Mucosa of gallbladder (tissue), 1 donor: ENCODE results near the gene CXorf51B. TPM values are rescaled to one million over a fixed set of nuclear protein-coding genes. Genes with fewer than 3 reads are reported as not detected.
"Not testable (repeated sequence)": the region's sequence is repeated elsewhere in the genome, so short reads cannot be mapped to it uniquely, and the experiment has no call there.

Experiments
- DNase-seq: peaks from one replicate; pipeline ENCODE4 v3.0.0-alpha.2; 2020; ENCODE audit warnings: low spot score
- total RNA-seq: library from RNA; stranded (reverse); gene quantifications from one replicate; pipeline ENCODE4 v1.2.1, GENCODE V29; 2021
- donor health status: DM: no; HTN: no; CAD: no.

The CXorf51B gene
- not detected for total RNA-seq

DNA sequence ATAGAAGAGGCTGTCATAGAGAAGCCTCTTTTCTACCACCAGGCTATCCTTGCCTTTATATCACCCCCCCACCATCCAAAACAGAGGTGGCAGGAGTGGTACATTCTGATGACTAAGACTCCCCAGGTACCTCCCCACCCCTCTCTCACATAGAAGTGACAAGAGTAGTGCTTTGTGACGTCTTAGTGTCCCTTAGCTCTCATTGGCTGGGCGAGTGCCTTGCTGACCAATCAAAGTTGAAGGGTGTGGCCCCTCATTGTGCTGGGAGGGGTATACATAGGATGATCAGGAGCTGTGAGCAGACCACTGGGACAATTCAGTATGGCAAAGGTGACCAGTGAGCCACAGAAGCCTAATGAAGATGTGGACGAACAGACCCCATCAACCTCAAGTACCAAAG, at the start of gene CXorf51B:
Gene CXorf51B, plus strand, starts transcription at position 301 of the 400 bp plus-strand sequence. Its CDS starts 21 bp downstream, at position 322.
- DNase-seq: not testable (repeated sequence)

DNA sequence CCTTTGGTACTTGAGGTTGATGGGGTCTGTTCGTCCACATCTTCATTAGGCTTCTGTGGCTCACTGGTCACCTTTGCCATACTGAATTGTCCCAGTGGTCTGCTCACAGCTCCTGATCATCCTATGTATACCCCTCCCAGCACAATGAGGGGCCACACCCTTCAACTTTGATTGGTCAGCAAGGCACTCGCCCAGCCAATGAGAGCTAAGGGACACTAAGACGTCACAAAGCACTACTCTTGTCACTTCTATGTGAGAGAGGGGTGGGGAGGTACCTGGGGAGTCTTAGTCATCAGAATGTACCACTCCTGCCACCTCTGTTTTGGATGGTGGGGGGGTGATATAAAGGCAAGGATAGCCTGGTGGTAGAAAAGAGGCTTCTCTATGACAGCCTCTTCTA, 5.1 kb downstream of the CXorf51B start, which contains the start of gene CXorf51A:
Gene CXorf51A, minus strand, starts transcription at position 101 of the 400 bp plus-strand sequence. Its CDS starts 21 bp downstream, at position 80.
- not testable (repeated sequence) for DNase-seq

- no peak for DNase-seq
These were observed 22.4 kb downstream of the CXorf51B start for GRCh38 chrX:146831994-146832393.

DNA sequence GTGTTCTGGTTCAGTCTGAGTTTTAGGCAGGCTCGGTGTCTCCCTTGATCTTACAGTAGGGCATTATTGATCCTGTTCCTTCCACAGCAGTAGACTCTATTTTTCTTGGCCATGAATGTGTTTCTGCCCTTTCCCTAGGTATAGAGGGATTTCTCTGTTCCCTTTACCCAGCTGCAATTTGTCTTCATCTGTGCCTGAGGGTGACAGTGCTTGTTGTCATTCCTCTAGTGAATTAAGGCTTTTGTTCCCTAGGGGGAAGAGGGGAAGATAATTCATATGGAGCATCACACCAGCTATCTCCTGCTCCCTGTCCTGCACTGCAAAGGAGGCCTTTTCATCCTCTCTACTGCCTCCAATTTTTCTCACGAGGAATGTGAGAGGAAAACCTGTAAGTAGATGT, 44.7 kb downstream of the CXorf51B start:
- no peak for DNase-seq

Other genes starting within 250 kb of the CXorf51B start
- gene CXorf51A, start 5.0 kb downstream of the CXorf51B start, total RNA-seq: not detected